Uterus (tissue), 2 donors: ENCODE results near the gene C1orf21.

ENCODE experiments used
- POLR2A ChIP-seq, 2 donors: fragments of 450-650 bp; IDR thresholded peaks; one replicate each; pipeline ENCODE4 v1.6.1; 2016; ENCODE audit warnings: antibody characterized with exemption in 2 of 2, mild to moderate bottlenecking in 1 of 2, moderate library complexity in 1 of 2
- TF ChIP-seq, protein P1 (sequence below), 4 experiments: fragments of 200-600 bp in 2 of 4; fragments of 450-650 bp in 2 of 4; sonication (generic) in 2 of 4; IDR thresholded peaks; one replicate each; pipeline ENCODE4 v1.5.1; 2016 to 2019; ENCODE audit warnings: antibody characterized with exemption in 4 of 4, mild to moderate bottlenecking in 2 of 4, moderate library complexity in 1 of 4

DNA sequence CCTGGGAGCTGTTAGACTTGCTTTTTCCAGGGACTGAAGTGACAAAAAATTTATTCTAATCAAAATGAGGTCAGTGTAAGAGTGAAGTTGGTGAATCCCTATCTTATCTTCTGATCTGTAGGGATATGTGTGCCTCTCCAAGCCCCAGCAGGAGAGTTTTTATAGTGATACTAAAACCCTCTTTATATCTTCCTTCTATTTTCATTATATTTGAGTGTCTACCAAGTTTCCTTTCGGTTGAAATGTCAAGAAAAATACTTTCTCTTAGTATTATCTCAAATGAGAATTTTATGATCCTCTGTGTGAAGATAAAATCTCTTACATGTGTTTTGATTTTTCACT, 18.9 kb downstream of the C1orf21 start:
- TF ChIP-seq, protein P1, sequence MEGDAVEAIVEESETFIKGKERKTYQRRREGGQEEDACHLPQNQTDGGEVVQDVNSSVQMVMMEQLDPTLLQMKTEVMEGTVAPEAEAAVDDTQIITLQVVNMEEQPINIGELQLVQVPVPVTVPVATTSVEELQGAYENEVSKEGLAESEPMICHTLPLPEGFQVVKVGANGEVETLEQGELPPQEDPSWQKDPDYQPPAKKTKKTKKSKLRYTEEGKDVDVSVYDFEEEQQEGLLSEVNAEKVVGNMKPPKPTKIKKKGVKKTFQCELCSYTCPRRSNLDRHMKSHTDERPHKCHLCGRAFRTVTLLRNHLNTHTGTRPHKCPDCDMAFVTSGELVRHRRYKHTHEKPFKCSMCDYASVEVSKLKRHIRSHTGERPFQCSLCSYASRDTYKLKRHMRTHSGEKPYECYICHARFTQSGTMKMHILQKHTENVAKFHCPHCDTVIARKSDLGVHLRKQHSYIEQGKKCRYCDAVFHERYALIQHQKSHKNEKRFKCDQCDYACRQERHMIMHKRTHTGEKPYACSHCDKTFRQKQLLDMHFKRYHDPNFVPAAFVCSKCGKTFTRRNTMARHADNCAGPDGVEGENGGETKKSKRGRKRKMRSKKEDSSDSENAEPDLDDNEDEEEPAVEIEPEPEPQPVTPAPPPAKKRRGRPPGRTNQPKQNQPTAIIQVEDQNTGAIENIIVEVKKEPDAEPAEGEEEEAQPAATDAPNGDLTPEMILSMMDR (IDR thresholded peaks at IDR 0.05), result no peak
- no peak for TF ChIP-seq POLR2A (IDR thresholded peaks at IDR 0.05)
